ENCODE results near the gene GFOD1.

The GFOD1 gene

DNA sequence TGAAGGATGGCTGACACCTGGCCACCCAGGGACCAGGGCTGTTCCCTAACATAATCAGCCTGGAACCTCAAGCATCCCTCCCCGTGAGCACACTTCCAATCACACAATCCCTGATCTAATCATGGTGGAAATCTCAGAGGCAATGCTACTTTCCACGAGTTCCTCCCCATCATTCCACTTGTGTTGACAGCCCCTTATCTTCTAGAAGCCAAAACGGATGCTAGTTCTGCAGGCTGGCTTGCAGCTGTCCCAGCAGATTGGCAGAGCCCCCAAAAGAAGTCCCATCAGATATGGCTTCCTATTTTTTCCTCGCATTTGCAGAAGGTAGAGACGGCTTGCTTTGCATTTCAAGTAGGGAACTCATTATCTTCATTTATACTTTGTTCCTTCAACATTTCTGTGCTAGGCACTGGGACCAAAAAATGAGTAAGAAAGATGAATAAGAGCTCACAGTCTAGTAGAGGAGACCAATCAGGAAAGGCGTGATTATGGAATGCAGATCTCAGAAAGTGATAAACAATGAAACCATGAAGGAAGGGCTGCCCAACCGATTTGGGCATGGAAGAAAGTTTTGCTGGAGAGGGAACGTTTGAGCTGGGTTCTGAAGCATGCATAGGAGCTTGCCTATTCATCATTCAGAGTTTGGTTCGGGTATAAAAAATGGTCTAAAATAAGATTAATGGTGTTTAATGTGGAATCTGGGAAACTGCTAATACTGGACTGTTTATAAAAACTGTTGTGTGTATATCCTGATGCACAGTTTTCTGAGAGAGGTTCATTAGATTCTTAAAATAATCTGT lies 114.5 kb downstream of the GFOD1 start:
- DNase-seq: no peak

DNA sequence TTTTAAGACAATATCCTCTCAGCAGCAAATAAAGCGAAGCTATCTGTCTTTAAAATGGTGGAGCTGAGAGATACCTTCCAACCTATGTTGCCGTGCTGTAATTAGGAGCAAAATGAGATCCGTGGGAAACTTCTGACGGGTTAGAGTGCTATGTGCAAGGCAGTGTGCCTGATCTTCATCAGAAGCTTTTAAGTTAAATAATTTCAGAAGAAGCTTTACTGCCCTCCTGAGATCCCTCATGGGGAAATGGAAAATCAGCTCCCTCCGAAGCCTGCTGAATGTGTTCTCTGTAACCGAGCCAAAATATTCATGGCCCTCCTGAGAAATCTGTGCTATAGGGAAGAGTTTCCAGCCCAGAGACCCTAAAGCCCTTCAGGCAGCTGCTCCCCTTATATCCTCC lies 115.3 kb downstream of the GFOD1 start:
- DNase-seq: no peak

DNA sequence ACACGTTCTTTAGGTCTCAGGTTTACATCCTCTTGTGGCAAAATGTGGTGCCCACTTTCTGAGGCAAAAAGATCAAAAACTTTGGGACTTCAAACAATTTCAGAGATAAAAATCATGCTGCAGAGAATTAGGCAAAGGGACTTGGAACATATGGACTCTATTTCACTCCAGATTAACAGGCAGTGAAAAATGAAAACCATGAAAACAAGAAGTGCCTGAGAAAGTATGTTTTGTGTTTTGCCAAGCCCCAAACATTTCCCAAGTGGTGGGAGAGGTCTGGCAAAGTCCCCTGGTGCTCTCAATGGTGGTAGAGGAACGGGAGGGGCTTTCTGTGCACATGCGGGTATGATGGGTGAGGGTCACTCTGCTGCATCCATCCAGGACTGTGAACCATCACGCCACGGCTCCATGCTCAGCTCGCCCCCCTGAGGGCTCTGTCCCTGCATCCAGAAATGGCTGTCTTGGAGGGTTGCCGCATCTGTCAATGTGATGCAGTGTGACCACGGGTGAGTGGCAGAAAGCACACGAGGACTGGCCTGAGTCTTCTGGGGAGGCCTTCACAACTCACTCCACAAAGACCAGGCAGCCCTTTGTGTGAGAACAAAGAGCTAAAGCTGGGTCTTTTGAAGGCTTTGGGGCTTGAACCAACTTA lies 115.9 kb downstream of the GFOD1 start:
- DNase-seq: no peak

DNA sequence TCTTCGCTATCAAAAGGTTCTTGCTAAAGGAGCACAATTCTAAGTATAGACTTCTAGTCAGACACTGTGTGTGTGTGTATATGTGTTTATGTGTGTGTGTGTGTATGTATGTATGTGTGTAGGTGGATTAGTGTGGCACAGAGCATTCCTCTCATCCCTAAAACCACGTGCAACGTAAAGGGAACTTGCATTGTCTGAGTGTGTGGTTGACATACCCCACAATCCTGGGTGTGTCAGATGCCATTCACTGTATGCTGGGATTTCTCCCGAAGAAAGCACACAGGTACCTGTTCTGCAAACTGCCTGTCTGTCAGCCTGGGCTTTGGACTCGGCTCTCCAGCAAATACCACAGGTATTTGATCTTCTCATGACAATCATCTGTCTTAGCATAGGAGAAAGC lies 116.8 kb downstream of the GFOD1 start:
- DNase-seq: no peak

DNA sequence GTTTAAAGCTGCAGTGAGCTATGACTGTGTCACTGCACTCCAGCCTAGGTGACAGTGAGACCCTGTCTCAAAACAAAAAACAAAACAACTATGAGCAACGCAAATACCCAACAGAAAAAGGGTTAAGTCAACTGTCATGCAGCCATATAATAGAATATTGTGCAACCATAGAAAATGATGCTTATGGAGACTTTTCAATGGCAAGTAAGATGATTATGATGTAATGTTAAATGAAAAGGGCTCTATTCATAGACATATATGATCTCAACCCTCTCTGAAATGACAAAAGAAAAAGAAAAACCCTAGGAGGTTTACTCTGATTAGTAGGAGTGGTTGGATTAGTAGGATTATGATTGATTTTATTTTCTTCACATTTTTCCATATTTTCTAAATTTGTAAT lies 117.8 kb downstream of the GFOD1 start:
- DNase-seq: no peak

DNA sequence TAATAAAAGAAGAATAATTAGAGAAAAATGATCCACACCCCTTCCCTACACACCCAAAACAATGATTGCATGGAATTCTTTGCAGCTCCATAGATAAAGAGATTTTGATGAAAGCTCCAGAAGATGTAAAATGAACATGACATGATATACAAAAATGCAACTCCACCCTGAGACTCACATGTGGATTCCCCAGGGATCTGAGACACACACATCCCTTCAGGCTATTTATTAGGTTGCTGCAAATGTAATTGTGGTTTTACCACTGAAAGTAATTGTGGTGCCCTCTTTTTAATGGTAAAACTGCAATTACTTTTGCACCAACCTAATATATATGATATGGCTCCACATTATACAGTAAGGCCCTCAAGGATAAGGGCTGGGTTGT lies 118.7 kb downstream of the GFOD1 start:
- no peak for DNase-seq

DNA sequence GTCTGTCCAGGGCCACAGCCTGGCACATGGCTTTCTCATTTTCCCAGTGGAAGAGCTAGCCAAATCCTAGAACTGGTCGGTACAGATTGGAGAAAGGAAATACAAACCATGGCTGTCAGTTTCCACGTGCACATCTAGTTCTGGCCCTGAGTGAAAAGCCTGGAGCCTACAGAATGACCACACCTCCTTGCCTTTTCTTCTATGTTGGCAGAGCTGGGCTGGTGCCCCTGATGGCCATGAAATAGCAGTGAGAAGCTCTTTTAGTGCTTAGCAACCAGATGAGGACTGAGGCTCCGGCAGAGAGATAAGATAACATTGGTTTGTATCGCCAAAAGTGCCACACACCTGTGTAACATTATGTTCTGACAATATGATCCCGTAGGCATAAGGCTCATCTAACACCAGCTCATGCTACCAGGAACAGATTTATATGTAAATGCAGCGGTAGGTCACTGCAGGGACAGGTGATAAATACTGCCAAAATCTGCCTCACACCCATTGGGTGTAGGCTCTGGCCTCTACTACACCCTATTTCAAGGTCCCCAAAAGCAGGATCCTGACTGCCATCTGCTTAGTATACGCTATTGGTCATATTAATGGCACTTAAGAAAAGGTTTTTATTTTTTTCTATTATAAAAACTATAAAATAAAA lies 119.2 kb downstream of the GFOD1 start:
- DNase-seq: no peak

DNA sequence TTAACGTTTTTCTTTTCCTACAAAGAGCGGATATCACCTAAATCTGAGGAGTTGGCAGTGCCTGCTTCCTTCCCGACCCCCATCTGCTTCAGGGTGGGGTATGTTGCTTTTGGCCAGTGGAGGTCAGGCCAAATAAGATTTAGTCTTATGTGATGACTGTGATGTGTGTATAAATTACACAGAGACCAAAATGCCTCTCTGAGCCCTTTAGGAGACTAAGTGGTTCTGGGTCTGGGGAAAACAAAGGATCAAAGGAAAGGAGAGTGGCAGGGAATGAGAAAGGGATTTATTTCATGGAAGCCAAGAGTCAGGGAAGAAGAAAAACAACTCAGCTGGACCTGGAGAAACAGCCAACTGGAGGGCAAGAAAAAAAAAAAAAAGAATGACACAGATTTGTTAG lies 120.0 kb downstream of the GFOD1 start:
- peak; percentile 67 for DNase-seq

DNA sequence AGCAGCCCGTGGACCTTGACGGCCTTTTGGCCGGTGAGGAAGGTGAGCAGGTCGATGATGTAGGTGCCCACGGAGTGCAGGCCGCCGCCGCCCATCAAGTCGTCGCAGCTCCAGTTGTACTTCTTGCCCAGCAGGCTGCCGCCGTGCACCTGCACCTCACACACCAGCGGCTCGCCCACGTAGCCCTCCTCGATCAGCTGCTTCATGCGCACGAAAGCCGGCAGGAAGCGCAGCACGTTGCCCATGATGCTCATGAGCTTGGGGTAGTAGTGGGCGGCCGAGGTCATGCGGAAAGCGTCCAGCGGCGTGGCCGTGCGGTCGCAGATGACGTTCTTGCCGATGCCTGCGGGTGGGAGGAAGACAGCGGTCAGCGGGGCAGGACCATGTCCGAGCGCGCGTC lies 122.1 kb downstream of the GFOD1 start:
- DNase-seq: no peak

DNA sequence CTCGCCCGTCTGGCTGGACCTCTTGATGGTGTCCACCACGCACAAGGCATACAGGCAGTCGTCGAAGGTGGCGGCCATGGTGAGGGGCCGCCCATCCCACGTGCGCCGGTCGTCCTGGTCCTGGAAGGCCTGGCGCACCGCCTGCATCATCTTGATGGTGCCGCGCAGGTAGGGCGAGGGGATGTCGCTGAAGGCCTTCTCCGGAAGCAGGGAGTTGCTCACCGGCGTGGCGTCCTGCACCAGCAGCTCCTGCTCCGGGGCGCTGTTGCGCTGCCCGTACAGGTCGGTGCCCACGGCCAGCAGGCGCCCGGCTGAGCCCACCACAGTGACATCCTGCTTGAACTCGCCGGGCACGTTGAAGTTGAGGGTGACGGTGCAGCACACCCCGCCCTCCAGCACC lies 122.6 kb downstream of the GFOD1 start:
- DNase-seq: no peak

DNA sequence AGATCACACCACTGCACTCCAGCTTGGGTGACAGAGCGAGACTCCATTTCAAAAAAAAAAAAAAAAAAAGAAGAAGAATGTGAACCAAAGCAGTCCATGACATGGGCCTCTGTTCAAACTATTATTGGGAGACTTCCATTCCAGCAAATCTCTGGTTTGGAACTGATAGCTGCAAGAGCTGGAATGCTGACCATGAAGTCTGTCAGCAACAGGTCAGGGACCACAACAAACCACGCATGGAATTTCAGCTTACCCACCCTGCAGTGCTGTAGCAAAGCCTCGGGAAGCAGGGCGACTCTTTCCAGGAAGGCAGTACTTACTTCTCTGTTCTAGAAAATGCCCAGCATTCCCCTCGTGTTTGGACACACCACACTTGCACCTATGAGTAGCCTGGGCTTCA lies 125.0 kb downstream of the GFOD1 start:
- no peak for DNase-seq

DNA sequence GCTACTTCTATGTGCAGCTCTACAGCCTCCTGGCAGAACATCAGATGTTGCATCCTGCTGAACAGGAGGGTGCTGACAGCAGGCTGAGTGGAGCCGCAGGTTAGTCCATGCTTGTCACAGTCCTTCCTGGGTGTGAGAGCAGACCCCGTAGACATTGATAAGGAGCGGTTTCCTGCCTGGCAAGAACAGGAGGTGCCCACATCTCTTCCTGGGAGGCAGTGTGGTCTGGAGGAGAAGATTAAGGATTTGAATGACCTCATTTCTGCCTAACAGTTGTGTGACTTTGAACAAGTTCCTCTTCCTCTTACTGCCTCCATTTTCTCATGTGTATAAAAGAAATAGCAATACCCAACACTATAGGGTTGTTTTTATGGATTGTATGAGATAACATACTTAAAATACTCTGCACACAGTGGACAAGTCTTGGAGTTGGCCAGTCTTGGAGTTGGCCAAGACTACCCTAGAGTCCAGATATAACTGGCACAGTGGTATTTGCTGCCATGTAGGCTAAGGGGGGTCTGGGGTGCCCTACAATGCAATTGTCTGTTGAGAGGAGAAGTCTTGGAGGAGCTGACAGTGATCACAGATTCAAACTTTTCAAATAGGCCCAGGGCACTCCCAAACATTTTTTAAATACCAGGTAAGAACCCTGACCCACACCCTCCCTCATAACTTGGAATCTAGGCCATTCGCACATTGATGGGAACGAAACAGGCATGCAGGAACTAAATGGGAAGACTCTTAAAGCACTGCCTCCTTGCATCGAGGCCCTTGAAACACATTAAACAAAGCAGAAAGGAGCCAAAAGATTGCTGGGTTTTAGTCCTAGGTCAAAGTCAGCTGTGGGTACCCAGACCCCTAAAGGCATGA lies 126.5 kb downstream of the GFOD1 start:
- DNase-seq: no peak

DNA sequence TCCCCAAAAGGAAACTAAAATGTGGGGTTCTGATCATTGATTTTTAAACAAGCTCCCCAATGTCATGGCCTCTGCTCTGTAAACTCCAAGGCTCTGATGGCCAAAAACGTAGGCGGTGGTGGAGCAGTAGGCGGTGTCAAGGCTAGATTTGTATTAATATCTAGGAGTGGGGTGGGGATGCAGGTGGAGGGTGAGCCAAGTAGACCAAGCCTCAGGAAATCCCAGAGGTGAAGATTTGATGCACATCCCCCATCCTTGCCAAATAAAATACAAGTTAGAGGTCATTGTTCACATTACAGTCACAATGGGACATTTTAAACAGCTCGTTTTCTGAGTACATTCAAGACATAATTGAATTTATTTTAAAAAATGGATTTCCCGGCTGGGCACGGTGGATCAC lies 128.1 kb downstream of the GFOD1 start:
- DNase-seq: no peak

DNA sequence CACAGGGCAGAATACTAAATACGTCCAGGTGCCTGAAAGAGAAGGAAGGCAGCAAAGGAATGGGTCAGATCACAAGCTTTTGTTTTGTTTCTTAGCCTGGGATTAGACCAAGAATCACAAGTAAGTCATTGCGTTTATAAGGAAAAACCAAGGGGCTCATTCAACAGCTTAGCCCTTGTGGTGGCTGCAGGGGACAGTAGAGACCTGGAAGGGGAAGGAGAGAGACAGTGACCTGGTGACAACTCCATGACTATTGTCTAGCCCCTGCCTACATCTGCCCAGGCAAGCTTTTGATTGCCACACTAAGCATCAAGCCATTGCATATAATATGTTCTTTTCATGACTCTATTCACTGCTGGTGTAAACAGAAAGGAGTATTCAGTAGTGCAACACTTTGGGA lies 128.9 kb downstream of the GFOD1 start:
- no peak for DNase-seq

DNA sequence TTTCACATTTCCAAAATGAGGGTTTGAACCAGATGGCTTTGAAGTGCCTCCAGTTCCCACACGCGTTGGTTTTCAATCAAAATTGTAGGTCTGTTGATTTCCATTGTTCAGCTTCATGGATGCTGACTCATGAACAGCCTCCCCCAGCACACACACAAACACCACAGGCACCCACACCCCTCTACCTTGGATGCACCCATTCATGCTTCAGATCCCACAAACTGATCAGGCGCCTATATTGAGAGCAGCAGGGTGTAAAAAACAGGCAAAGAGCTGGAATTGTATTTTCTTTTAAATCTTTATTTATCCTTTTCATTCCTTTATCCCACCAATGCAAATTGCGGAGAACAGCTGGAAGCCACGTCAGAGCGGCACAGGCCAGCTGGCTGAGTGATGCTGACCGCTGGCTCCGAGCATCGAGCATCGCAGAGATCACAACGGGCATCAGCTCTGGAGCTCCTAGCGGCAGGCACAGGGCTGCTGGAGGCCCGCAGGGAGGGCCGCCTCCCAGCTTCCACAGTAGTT lies 129.8 kb downstream of the GFOD1 start:
- DNase-seq: no peak

DNA sequence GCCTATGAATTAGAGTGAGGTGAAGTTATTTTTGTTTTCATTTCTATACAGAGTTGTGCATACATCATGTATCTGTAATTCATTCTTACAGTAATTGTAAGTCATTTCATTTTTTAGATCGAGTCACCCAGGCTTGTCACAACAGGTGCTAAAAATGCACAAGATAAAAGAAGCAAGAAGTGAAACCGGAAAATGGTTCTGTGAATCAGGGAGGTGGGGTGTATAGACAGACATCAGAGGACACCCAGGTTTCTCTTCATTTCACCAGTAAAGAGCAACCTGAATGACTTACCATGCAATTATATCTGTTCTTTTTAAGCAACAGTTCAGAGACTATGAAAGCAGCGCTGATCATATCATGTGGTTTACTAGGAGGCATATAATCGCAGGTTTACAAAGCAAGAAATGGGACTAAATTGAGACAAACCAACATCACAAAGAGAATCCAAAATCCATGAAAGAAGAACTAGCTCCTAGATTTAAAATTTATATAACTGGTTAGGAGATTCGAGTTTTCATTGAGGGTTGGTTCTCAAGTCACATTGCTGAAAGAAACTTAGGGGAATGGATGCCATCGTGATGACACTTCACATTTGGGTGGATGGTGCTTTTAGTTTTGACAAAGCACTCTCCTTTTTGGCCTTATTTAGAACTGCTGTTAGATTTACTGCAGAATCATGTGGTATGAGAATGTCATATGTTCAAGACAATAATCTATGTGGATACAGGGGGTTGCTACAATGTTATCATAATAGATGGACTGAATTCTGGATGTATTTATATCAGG lies 131.2 kb downstream of the GFOD1 start:
- DNase-seq: no peak

DNA sequence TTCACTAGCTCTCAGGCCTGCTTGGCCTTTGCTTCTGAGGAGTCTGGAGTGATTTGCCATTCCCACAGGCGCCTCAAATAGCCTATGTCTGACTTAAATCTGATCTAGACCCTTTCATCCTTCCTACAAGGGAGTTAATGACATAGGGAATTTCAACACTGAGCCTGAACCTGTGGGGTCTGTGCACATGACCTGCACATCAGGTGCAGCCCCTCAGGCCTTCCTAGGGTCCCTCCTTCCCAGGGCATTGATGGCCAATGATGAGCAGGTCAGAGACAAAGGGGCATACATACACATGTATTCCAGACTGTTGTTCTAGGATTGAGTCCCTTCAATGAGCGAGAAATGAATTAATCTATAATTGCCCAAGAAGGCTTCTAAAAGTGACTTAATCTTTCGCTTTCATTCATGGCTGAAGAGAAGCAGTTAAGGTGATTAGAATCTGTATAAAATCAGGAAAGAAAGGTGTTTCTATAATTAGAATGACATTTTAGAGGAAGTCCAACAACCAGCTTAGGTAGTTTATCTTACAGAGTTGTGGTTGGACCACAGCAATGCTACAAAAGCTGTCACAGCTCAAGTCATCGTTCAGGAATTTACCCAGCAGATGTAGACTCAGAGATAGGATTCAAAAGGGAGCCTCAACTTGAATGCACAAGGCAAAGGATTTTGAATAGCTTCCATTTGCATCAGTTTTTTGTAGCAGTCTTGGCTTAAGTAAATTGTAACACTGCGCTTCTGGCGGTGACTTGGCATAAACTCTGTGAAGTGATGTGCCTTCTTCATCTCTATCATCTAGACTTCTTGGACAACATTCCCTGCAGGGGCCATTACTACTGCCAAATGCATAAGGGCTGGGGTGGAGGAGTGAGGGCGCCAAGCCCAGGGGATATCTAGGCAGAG lies 132.1 kb downstream of the GFOD1 start:
- DNase-seq: no peak

DNA sequence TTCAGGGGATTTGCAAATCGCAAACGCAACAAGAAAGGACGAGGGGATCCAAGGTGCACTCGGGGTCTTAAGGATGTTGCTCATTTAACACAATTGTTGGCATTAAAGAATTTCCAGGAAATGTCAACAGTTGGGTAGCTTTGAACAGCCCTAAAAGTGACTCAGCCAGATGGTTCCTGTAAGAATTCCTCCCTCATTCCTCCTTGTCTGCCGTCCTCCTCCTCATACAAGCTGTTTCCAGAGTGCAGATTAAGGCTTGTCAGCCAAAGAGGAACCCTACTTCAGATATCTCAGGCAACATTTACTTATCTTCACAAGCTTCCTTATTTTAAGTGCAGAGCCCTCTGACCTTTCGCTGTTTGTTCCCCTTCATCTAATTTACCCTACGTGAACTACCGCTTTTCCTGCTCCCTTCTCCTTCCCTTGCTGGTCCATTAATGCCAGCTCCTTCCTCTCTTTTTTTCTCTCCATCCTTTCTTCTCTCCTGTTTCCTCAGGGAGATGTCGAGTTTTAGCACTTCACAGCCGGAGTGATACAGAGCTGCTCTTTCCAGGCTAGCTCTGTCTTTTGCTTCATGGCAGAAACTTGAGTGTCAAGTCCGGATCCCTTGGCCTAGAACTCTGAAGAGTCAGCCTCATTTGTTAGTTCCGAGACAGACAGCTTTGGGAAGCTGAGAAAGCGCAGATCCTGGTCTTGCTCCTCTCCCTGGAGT lies 132.9 kb downstream of the GFOD1 start:
- no peak for DNase-seq

DNA sequence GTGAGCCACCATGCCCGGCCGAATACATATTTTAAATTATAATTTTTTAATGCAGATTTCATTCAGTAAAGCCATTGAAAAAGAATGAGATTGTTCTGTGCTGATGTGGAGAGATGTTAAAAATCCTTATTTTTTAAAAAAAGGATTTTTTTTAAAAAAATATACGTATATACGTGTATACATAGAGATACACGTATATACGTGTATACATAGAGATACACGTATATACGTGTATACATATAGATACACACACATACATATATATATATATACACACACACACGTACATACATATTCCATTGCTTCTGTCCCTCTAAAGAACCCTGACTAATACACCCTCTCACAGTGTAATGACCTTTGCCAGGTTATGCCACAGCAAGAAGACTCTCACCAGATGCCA lies 135.2 kb downstream of the GFOD1 start:
- DNase-seq: no peak

DNA sequence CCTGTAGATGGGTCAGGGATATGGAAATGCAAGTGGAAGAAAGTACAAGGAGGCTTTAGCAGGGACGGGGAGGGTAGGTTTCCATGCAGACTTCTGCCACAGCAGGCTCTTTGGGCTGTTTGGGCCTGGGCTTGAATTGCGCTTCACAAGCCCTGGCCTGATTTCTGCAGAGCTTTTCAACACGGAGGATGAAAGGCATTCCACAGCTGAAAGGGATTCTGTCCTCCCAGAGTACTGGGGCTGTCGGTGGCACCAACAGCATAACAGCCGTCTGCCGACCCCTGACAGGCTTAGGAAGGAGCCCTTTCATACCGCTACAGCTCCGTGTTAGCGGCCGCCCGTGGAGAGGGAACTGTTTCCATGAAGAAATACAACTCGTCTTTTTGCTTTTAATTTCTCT lies 136.1 kb downstream of the GFOD1 start:
- no peak for DNase-seq

Measured in NCI-H82 (cell line).